OCI-LY1 (cell line): ENCODE measurements around the gene SENP2.

Source experiments
- H2AFZ ChIP-seq: fragments of 200-600 bp; sonication (generic), shearing (Covaris generic); 2 replicates; pipeline ENCODE4 v1.6.0; 2014; ENCODE audit warnings: antibody characterized with exemption, mild to moderate bottlenecking, low read length
- H3F3A ChIP-seq: fragments of 200-600 bp; sonication (generic), shearing (Covaris generic); 2 replicates; pipeline ENCODE4 v1.6.0; 2014; ENCODE audit warnings: mild to moderate bottlenecking, antibody characterized with exemption, low read length, moderate library complexity; ENCODE audit not compliant: insufficient read depth
- H3K27ac ChIP-seq: fragments of 200-600 bp; sonication (generic); 2 replicates; pipeline ENCODE4 v1.5.1; 2014; ENCODE audit warnings: low read length, mixed run types, mild to moderate bottlenecking, low read depth; ENCODE audit not compliant: poor library complexity, severe bottlenecking
- H3K27me3 ChIP-seq: fragments of 200-600 bp; sonication (generic); 2 replicates; pipeline ENCODE4 v1.6.0; 2014; ENCODE audit warnings: antibody characterized with exemption, mild to moderate bottlenecking, low read length, moderate library complexity; ENCODE audit not compliant: insufficient read depth
- H3K36me3 ChIP-seq: fragments of 200-600 bp; sonication (generic); 2 replicates; pipeline ENCODE4 v1.6.1; 2014; ENCODE audit warnings: mild to moderate bottlenecking, antibody characterized with exemption, low read length, moderate library complexity, mixed read lengths; ENCODE audit not compliant: insufficient read depth
- H3K4me1 ChIP-seq: fragments of 200-600 bp; sonication (generic); 2 replicates; pipeline ENCODE4 v1.5.1; 2014; ENCODE audit warnings: mild to moderate bottlenecking, low read length, moderate library complexity; ENCODE audit not compliant: insufficient read depth, severe bottlenecking
- H3K4me2 ChIP-seq: fragments of 200-600 bp; sonication (generic), shearing (Covaris generic); 2 replicates; pipeline ENCODE4 v1.6.1; 2014; ENCODE audit warnings: low read length
- H3K4me3 ChIP-seq: fragments of 200-600 bp; sonication (generic); 2 replicates; pipeline ENCODE4 v1.5.1; 2014; ENCODE audit warnings: low read length, low read depth, mild to moderate bottlenecking, mixed read lengths; ENCODE audit not compliant: poor library complexity, severe bottlenecking
- H3K79me2 ChIP-seq: fragments of 200-600 bp; shearing (Covaris generic); 2 replicates; pipeline ENCODE4 v1.6.1; 2016; ENCODE audit warnings: mixed run types, low read length, mixed read lengths; ENCODE audit not compliant: insufficient read depth
- H3K9ac ChIP-seq: fragments of 200-600 bp; sonication (generic), shearing (Covaris generic); 2 replicates; pipeline ENCODE4 v1.6.1; 2014; ENCODE audit warnings: mild to moderate bottlenecking, low read length, mixed read lengths
- H3K9me2 ChIP-seq: fragments of 200-600 bp; sonication (generic), shearing (Covaris generic); 2 replicates; pipeline ENCODE4 v1.6.1; 2014; ENCODE audit warnings: low read depth, mild to moderate bottlenecking, low read length, mixed read lengths
- H3K9me3 ChIP-seq: fragments of 200-600 bp; shearing (Covaris generic); 2 replicates; pipeline ENCODE4 v1.6.1; 2014; ENCODE audit warnings: low read length, mixed read lengths
- H4K20me1 ChIP-seq: fragments of 200-600 bp; sonication (generic), shearing (Covaris generic); 2 replicates; pipeline ENCODE4 v1.6.0; 2016; ENCODE audit warnings: mild to moderate bottlenecking, low read length; ENCODE audit not compliant: insufficient read depth
- EZH2 ChIP-seq: fragments of 200-600 bp; sonication (generic), shearing (Covaris generic); IDR thresholded peaks from 2 replicates; pipeline ENCODE4 v1.8.0; 2017; ENCODE audit warnings: borderline replicate concordance, mixed run types, mild to moderate bottlenecking, antibody characterized with exemption, low read length, moderate library complexity, mixed read lengths
- TF ChIP-seq, protein P1 (sequence below): fragments of 200-600 bp; sonication (generic), shearing (Covaris generic); IDR thresholded peaks from 2 replicates; pipeline ENCODE4 v1.5.1; 2017; ENCODE audit warnings: mild to moderate bottlenecking, antibody characterized with exemption, low read length, moderate library complexity, mixed read lengths

The SENP2 gene

DNA sequence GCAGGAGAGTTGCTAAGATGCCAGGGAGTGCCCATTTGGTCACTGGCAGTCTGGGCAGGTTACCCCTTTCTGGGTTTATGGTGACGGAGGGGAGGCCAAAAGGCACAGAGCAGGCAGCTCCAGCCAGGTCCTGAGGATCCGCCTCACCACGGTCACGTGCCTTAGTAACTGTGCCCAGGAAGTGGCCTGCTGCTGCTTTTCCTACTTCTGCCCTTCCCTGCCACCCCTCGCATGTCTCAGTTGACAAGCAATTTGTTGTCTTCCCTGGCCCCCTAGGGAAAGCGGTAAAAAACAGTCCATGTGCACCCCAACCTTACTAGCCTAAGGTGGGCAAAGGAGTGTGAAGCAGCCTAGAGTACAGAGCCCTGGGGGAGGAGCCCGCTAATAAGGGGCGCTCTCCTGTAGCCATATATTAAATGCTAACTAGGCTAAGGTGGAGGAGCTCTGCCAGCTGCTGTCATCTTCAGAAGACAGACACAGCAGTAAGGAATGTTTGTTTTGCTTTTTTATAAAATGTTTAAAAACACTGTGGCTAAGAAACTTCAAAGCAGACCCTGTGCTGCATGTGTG lies 24.6 kb upstream of the SENP2 start:
- Histone ChIP-seq H3K4me1 (peaks cover 9% of the 10 kb centered on the region), H3K9ac (no peak overlapping the region), H3F3A (no peaks in the 10 kb centered on the region), H3K9me2 (no peaks in the 10 kb centered on the region), H3K4me2 (no peak overlapping the region), H3K9me3 (no peaks in the 10 kb centered on the region), H3K36me3 (no peaks in the 10 kb centered on the region), H2AFZ (no peak overlapping the region), H4K20me1 (no peaks in the 10 kb centered on the region), H3K27ac (no peak overlapping the region), H3K4me3 (no peak overlapping the region), H3K27me3 (peaks cover 5% of the 10 kb centered on the region; the same call in 1 of the 2 replicates), H3K79me2 (no peaks in the 10 kb centered on the region)
- TF ChIP-seq, protein P1, sequence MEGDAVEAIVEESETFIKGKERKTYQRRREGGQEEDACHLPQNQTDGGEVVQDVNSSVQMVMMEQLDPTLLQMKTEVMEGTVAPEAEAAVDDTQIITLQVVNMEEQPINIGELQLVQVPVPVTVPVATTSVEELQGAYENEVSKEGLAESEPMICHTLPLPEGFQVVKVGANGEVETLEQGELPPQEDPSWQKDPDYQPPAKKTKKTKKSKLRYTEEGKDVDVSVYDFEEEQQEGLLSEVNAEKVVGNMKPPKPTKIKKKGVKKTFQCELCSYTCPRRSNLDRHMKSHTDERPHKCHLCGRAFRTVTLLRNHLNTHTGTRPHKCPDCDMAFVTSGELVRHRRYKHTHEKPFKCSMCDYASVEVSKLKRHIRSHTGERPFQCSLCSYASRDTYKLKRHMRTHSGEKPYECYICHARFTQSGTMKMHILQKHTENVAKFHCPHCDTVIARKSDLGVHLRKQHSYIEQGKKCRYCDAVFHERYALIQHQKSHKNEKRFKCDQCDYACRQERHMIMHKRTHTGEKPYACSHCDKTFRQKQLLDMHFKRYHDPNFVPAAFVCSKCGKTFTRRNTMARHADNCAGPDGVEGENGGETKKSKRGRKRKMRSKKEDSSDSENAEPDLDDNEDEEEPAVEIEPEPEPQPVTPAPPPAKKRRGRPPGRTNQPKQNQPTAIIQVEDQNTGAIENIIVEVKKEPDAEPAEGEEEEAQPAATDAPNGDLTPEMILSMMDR: no peak
- no peak for TF ChIP-seq EZH2

DNA sequence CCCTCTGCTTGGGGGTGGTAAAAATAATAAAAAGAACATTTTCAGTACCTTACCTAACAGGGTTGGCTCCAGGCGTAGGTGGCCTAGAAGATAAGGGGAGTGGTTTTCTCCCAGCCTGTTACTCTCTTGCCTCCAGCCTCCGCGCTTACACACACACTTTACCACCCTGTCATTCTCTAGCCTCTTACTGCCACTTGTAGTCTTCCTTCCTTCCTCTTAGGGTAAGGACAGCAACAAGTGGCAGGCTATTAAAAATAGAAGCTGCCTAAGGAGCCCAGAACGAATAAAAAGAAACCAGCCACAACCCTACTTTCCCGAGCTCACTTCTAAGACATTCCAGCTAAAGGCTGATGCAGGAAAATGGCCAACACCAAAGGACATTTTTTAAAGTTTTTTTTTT lies 24.1 kb upstream of the SENP2 start:
- TF ChIP-seq, protein P1: no peak
- TF ChIP-seq EZH2: no peak
- Histone ChIP-seq H3K4me1 (peaks cover 9% of the 10 kb centered on the region), H3F3A (no peaks in the 10 kb centered on the region), H2AFZ (no peak overlapping the region), H3K36me3 (no peaks in the 10 kb centered on the region), H3K4me2 (no peak overlapping the region), H3K4me3 (no peak overlapping the region), H3K9me3 (no peaks in the 10 kb centered on the region), H3K9me2 (no peaks in the 10 kb centered on the region), H3K27me3 (peaks cover 5% of the 10 kb centered on the region; the same call in 1 of the 2 replicates), H3K79me2 (no peaks in the 10 kb centered on the region), H3K27ac (no peak overlapping the region), H3K9ac (no peak overlapping the region), H4K20me1 (no peaks in the 10 kb centered on the region)

DNA sequence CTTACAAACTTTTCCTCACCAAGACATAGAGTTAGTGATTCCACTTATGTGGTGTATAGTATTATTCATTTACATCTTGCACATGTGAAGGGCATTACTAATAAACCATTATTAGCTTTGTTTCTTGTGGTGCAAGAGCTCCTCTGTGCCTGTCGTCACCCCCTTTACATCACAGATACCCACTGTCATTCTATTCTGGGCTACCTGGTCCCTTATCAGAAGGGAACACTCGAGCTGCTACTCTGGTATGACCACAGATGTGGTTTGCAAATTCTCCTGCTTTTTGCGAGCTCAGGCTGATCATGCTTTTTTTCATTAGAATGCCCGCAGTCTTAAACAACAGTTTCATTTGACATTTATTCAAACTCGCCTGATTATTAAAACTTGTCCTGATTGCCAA lies 13.9 kb upstream of the SENP2 start:
- TF ChIP-seq, protein P1: no peak
- no peak for TF ChIP-seq EZH2
- no peak overlapping the region for H3K4me3 ChIP-seq
- H3K27me3 ChIP-seq: no peaks in the 10 kb centered on the region; the same call in 1 of the 2 replicates
- no peak overlapping the region for H3K9ac ChIP-seq
- H4K20me1 ChIP-seq: no peaks in the 10 kb centered on the region
- no peaks in the 10 kb centered on the region for H3K4me1 ChIP-seq
- no peaks in the 10 kb centered on the region for H3K79me2 ChIP-seq
- H3F3A ChIP-seq: no peaks in the 10 kb centered on the region
- H3K4me2 ChIP-seq: no peak overlapping the region
- no peaks in the 10 kb centered on the region for H3K9me2 ChIP-seq
- no peak overlapping the region for H2AFZ ChIP-seq
- no peaks in the 10 kb centered on the region; the same call in 1 of the 2 replicates for H3K36me3 ChIP-seq
- H3K27ac ChIP-seq: no peak overlapping the region
- peaks cover 10% of the 10 kb centered on the region for H3K9me3 ChIP-seq
